Fibroblast of the aortic adventitia (primary cell): ENCODE results near the gene GPR35. TPM values are rescaled to one million over a fixed set of nuclear protein-coding genes. Genes with fewer than 3 reads are reported as not detected.
"Not testable (repeated sequence)": the region's sequence is repeated elsewhere in the genome, so short reads cannot be mapped to it uniquely, and the experiment has no call there.

Experiments used
- DNase-seq: peaks from one replicate; pipeline ENCODE4 v3.0.0-alpha.2; 2010; ENCODE audit warnings: low read depth
- H3K4me3 ChIP-seq: 2 replicates; pipeline ENCODE4 v1.5.1; 2011; ENCODE audit warnings: low read depth, mild to moderate bottlenecking, control low read depth, low read length, moderate library complexity
- CTCF ChIP-seq: IDR thresholded peaks from 2 replicates; pipeline ENCODE4 v1.5.1; 2011; ENCODE audit warnings: mild to moderate bottlenecking, low read length, control low read depth, inconsistent platforms; ENCODE audit not compliant: insufficient read depth
- total RNA-seq: library from RNA; depleted of rRNA; stranded (reverse); fragments of >200 nt; gene quantifications from 2 replicates; pipeline ENCODE4 v1.2.3, GENCODE V29; 2012; ENCODE audit warnings: low replicate concordance

The GPR35 gene
- total RNA-seq, 1 donor, result 0.09 TPM

- TF ChIP-seq CTCF, result no peak
- DNase-seq, result no peak
- H3K4me3 ChIP-seq, result no peak overlapping the region
These were observed 19.2 kb upstream of the GPR35 start for GRCh38 chr2:240605867-240606743.

DNA sequence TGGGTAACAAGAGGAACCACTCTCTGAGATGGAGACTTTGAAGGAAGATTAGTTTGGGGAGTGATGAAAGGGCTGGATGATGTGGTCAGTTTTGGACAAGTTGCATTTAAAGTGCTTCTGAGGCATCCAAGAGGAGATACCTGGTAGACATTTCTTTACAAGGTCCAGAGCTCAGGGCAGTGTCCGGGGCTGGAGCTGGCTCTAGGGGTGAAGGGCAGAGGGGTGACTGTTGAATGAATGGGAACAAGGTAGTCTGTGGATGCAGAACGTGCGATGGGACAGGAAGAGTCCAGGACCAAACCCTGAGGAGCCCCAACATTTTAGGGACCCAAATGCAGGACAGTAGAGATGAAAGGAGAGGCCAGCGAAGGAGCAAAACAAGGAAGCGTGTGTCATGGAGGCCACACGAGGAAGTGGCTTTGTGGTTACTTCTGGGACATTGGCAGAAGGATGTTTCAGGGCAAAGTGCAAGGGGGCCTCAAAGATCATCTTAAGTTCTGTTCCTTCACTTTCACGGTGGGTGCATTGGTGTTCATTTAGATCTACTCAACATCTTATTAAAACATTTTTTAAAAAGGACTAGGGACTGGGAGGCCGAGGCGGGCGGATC is 13.6 kb upstream of the GPR35 start:
- no peak overlapping the region for H3K4me3 ChIP-seq
- TF ChIP-seq CTCF, result no peak
- DNase-seq, result no peak

- no peak overlapping the region for H3K4me3 ChIP-seq
- TF ChIP-seq CTCF, result no peak
- no peak for DNase-seq
These were observed 11.5 kb upstream of the GPR35 start for GRCh38 chr2:240613781-240614180.

DNA sequence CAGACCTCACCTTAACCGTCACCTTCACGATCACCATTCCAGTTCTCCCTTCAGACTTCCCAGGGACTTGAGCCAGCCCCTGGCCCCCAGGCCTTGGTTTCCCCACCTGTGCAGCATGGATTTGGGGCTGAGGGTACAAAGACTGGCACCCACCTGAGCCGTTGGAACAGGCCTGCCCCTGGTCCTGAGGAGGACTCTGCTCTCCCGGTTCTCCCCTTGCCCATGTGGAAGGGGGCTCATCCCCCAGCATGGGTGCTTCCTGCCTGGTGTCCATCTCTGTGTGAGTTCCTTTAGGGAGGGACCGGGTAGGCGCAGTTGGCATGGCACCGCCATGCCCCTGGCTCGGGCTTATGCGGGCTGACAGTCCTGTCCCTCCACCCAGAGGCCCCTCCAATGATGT is 10.9 kb upstream of the GPR35 start:
- TF ChIP-seq CTCF, result no peak
- H3K4me3 ChIP-seq, result no peak overlapping the region
- DNase-seq, result no peak

DNA sequence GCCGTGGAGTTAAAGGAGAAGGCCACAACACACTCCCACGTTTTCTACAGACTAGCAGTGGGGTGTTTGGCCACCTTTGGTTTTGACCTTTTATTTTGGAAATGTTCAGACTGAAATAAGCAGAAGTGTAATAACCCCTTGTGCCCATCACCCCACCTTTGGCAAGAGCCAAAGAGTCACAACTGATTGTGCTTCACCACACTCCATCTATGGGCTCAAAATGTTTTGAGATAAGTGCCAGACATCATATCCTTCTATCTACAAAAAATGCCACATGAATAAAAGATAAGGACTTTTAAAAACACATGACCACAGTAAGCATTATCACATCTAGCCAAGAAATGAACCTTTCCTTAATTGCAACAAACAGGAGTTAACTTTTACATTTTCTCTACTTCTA is 9.9 kb upstream of the GPR35 start:
- TF ChIP-seq CTCF, result no peak
- H3K4me3 ChIP-seq, result no peak overlapping the region
- no peak for DNase-seq

DNA sequence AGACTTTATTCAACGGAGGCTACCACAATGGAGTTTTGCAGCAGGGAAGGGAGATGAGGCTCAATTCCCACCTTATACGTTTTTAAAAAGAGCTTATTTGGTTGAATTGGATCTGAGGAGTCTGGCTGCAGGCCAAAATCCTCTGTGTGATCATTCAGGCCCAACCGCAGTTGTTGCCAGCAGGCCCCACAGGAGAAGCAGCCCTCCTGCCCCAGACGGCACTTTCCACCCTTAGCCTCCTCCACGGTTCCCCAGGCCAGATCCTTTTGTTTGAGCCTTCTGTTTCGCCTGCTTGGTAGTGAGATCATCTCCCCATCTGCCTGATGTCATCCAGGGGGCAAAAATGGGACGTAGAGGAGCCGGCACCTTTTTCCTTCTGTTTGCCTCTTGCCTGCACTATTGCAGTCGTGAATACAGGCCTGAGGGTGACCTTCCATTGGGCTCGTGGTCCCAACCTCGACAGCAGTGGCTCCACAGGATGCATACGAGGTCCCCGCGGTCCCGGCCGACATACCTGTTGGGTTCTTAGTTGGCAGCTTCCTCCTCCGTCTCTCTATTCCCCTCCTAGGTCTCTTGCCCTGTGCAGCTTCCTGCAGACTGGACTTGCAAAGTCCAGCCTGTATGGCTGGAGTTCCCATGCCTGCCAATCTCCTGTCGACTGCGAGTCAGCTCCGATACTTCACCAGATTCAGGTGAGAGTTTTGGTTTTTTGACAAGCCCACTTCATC is 9.3 kb upstream of the GPR35 start:
- no peak for DNase-seq
- no peak overlapping the region for H3K4me3 ChIP-seq
- TF ChIP-seq CTCF, result no peak

- DNase-seq, H3K4me3 ChIP-seq: not testable (repeated sequence)
These were observed 8.2 kb upstream of the GPR35 start for GRCh38 chr2:240616860-240617666.
